HG02884 (cell line): ENCODE data around the gene TRIM50.
"Not testable (repeated sequence)": the region's sequence is repeated elsewhere in the genome, so short reads cannot be mapped to it uniquely, and the experiment has no call there.

Experiments used
- ATAC-seq: cut with Tn5 transposase; IDR thresholded peaks from one replicate; pipeline ENCODE4 v1.9.1; 2021; ENCODE audit warnings: mild to moderate bottlenecking, moderate library complexity; ENCODE audit not compliant: unreplicated experiment

TRIM50 gene

GRCh38 chr7:73350306-73351068 is 22.6 kb upstream of the TRIM50 start:
- ATAC-seq, result no peak

DNA sequence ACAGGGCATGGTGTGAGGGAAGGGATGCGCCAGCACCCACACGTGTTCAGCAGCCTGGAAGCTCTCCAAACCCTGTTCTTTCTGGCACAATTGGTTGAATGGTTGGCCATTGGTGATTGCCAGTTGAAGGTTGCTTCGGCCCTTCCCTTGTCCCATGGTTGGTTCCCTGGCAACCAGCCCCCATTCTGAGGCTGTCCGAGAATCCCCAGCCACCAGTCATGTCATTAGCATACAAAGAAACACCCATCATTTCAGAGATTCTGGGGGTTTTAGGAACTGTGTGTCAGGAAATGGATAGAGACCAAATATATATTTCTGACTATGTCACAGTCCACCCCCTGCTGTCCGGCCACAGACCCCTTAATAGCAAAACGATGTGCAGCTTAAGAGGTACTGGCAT is 21.9 kb upstream of the TRIM50 start:
- ATAC-seq, result no peak

- no peak for ATAC-seq
Measured at GRCh38 chr7:73345951-73346350, 18.1 kb upstream of the TRIM50 start.

- no peak for ATAC-seq
Measured at GRCh38 chr7:73345538-73345937, 17.7 kb upstream of the TRIM50 start.

DNA sequence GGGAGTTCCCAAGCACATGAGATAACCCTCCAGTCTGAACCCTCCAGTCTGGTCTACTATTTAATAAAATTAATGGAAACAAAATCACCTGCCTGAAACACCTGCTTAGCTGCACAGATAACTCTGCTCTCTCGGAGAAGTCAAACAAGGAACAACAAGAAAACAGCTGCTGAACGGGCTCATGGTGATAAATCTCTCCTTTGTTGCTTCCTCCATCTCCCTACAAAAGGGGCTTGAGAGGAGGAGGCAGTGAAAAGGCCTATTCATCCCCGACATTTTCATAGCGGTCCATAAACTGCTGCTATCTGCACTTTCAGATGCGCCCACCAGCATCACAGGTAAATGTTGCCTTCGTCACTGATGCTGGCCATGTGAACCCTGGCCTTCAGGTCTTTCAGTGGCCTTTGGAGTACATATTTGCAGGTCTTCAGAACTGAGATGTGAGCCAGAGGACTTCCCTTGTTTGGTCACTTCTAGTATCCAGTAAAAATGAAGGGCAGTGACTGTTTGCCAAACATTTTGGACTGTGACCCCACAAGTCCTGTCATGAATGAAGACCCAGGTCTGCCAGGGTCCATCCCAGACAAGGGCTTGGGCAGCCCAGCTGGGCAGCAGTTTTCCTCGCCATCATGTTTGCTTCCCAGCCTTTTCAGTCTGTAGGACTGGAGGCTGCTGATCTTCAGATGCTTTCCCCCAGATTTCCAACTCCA is 15.9 kb upstream of the TRIM50 start:
- ATAC-seq, result no peak

- ATAC-seq, result no peak
Measured at GRCh38 chr7:73342645-73343044, 14.8 kb upstream of the TRIM50 start.

GRCh38 chr7:73341877-73342276 is 14.0 kb upstream of the TRIM50 start:
- no peak for ATAC-seq

DNA sequence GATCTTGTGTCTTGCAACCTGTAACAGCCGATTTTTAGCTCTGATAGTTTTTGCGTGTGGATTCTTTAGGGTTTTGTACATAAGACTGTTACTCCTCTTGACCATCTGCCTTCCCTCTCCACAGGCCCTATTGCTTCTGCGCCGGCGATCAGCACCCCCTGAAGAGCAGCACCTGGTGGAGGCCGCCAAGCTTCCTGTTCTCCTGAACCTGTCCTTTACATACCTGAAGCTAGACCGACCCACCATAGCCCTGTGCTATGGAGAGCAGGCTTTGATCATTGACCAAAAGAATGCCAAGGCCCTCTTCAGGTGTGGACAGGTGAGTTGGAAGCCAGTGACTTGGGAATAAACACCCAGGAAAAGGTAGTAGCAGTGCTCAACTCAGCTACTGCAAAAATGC is 12.6 kb upstream of the TRIM50 start:
- ATAC-seq, result no peak

- no peak for ATAC-seq
Measured at GRCh38 chr7:73338321-73338720, 10.4 kb upstream of the TRIM50 start.

DNA sequence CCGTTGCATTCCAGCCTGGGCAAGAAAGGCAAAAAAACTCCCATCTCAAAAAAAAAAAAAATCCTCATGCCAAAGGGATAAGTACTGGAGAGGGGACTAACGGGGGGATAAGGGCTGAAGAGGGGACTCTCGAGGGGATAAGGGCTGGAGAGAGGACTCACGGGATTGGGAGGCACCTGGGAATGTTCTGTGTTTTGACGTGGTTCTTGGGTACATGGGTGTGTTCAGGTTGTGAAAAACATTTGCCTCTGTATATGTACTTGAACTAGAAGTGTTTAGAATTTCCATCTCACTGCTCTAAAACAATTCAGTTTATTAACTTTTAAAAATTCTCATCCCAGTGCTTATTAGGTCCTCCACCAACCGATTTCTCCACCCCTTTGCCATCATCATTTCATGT is 4.6 kb upstream of the TRIM50 start:
- ATAC-seq, result no peak

- no peak for ATAC-seq
Measured at GRCh38 chr7:73330772-73331171, 2.9 kb upstream of the TRIM50 start.

DNA sequence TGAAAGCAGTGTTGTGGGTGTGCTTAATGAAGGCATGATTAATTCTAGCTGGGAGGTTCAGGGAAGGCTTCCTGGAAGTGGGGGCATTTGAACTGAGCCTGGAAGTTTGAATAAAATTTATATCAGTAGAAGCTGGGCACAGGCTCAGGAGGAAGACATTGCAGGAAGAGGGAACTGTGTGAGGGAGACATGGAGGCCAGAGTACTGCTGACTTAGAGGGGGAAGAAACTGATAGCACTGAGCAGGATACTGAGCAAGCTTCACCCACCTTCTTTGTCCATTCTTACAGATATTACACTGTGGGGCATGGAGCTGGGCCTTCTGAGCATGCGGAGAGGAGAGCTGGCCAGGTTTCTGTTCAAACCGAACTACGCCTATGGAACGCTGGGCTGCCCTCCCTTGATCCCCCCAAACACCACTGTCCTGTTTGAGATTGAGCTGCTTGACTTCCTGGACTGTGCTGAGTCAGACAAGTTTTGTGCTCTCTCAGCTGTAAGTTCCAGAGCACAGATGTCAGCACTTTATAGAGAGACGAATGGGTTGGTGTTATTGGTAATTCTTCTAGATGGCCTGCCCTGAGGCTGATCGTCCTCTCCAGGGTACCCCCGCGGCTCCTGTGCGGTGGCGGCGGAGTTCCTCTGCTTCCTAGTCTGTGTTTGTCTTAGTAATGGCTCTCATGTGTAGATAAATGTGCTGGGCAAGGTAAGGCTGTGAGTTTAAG is 2.1 kb upstream of the TRIM50 start:
- no peak for ATAC-seq

DNA sequence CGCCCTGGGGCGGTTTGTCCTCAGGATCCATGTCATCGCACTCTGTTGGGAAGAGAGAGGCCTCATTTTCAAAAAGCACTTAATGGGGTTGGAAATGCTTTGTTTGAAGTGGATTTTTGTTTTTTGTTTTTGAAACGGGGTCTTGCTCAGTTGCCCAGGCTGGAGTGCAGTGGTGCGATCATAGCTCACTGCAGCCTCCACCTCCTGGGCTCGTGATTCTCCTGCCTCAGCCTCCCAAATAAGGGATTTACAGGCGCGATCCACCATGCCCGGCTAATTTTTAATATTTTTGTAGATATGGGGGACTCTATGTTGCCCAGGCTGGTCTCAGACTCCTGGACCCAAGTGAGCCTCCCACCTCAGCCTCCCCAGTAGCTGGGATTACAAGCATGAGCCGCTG is 814 bp upstream of the TRIM50 start:
- no peak for ATAC-seq

DNA sequence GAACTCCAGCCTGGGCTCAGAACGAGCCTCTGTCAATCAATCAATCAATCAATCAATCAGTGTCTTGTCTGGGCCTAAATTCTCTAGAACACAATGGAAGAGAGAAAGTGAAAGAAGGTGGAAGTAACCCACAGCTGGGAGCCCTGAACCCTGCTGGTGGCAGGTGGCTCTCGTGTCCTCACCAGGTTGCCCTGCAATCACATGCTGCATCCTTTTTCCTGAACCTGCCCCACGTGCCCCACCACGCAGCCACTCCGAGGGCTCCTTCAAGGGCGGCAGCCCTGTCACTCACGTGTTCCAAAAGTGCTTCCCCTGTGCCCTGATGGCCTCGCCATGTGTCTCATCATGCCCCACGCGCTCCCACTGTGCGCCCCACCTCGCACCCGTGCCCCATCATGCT is 433 bp downstream of the TRIM50 start:
- not testable (repeated sequence) for ATAC-seq

DNA sequence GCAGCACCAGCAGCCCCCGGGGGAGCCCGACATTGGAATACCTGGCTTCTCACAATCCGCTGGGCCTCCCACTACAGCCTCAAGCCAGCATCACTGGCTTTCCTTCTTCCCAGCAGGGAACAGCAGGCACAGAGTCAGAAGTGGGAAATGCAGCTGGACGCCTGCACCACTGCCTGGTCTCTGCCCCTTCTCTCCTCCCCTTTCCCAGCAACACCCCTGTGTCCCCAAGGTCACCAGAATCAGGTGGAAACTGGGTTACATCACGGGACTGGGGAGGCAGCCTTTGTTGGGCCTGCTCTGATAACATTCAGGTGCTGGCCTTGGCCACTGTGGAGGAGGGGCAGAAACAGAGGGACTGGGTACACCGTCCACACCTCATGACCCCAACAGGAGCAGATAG is 2.5 kb downstream of the TRIM50 start:
- not testable (repeated sequence) for ATAC-seq

DNA sequence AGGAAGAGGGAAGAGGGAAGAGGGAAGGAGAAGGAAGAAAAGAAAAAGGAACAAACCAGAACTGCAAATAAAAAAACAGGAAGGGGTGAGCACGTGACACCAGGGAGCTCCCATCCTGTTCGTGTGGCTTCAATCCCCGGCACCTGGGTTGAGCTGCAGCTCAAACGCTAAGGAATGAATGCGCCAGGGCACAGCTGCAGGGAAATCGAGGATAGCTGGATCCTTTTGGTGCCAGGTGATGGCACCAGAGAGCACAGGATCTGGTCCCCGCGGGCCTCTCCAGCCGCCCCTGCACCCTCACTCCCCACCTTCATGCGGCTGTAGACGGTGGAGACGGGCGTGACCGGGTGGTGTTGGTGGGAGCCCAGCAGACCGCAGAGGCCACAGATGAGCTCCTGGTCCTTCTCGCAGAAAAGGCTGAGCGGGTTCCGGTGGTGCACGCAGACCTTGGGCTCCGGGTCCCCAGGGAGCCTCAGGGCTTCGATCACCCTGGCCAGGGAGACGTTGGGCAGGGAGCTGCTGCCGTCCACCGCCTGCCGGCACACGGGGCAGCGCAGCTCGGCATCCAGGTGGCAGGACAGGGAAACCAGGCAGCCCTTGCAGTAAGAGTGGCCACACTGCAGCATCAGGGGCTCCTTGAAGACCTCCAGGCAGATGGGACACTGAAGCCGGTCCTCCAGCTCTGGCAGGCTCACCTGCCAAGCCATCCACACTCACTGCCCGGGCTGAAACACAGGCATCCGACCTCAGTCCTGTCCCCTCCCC is 3.6 kb downstream of the TRIM50 start:
- ATAC-seq, result not testable (repeated sequence)

DNA sequence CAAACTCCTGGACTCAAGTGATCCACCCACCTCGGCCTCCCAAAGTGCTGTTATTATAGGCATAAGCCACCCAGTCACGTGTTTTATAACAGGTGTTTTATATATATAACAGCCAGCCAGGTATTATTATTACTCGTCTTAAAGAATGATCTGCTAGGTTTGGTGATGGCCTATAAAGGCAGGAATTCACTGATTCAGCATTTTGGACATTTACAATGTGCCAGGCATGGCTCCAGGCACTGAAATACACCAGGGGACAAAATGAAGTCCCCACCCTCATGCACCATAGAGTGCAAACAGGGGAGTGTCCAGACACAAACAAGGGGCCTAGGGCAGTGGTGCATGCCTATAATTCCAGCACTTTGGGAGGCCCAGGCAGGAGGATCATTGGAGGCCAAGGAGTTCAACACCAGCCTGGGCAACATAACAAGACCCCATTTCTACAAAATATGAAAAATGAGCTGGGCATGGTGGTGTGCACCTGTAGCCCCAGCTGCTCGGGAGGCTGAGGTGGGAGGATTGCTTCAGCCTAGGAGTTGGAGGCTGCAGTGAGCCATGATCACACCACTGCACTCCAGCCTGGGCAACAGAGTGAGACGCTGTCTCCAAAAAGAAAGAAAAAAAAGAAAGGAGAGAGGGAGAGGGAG is 4.3 kb downstream of the TRIM50 start:
- ATAC-seq, result not testable (repeated sequence)

- ATAC-seq, result not testable (repeated sequence)
Measured at GRCh38 chr7:73320009-73320408, 7.9 kb downstream of the TRIM50 start.

GRCh38 chr7:73319541-73319940 is 8.3 kb downstream of the TRIM50 start:
- ATAC-seq, result not testable (repeated sequence)

- not testable (repeated sequence) for ATAC-seq
Measured at GRCh38 chr7:73318656-73319204, 9.2 kb downstream of the TRIM50 start.
